ENCODE results near the gene INO80C.

GRCh38 chr18:35526495-35527059 is 28.8 kb upstream of the INO80C start:
- TF ChIP-seq POLR2A (IDR thresholded peaks at IDR 0.05), result no peak
- TF ChIP-seq, protein P1, sequence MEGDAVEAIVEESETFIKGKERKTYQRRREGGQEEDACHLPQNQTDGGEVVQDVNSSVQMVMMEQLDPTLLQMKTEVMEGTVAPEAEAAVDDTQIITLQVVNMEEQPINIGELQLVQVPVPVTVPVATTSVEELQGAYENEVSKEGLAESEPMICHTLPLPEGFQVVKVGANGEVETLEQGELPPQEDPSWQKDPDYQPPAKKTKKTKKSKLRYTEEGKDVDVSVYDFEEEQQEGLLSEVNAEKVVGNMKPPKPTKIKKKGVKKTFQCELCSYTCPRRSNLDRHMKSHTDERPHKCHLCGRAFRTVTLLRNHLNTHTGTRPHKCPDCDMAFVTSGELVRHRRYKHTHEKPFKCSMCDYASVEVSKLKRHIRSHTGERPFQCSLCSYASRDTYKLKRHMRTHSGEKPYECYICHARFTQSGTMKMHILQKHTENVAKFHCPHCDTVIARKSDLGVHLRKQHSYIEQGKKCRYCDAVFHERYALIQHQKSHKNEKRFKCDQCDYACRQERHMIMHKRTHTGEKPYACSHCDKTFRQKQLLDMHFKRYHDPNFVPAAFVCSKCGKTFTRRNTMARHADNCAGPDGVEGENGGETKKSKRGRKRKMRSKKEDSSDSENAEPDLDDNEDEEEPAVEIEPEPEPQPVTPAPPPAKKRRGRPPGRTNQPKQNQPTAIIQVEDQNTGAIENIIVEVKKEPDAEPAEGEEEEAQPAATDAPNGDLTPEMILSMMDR (IDR thresholded peaks at IDR 0.05), result no peak

Measured in lower leg skin (tissue), 3 donors.